IPS-18a (cell line): Measurements from ENCODE around the gene SNAPC4.

Experiments
- H3K27ac ChIP-seq: one replicate; pipeline ENCODE4 v1.5.1; 2013; ENCODE audit warnings: low read length
- H3K27me3 ChIP-seq: one replicate; pipeline ENCODE4 v1.6.1; 2013; ENCODE audit warnings: mild to moderate bottlenecking, low read length; ENCODE audit not compliant: control insufficient read depth, insufficient read depth
- H3K36me3 ChIP-seq: one replicate; pipeline ENCODE4 v1.6.1; 2013; ENCODE audit warnings: low read depth, low read length; ENCODE audit not compliant: control insufficient read depth
- H3K4me1 ChIP-seq: one replicate; pipeline ENCODE4 v1.6.1; 2013; ENCODE audit warnings: low read depth, low read length; ENCODE audit not compliant: control insufficient read depth
- H3K4me3 ChIP-seq: one replicate; pipeline ENCODE4 v1.5.1; 2013; ENCODE audit warnings: low read length
- H3K9ac ChIP-seq: one replicate; pipeline ENCODE4 v1.6.1; 2013; ENCODE audit warnings: mild to moderate bottlenecking, low read length, moderate library complexity
- H3K9me3 ChIP-seq: one replicate; pipeline ENCODE4 v1.6.1; 2013; ENCODE audit warnings: low read depth, low read length; ENCODE audit not compliant: control insufficient read depth

SNAPC4 gene

GRCh38 chr9:136439481-136440408, 39.8 kb upstream of the SNAPC4 start, which contains the start of gene INPP5E:
TSS of gene INPP5E (minus strand) at chr9:136439845. CDS start at chr9:136439419, 426 bp downstream.
- Histone ChIP-seq H3K9ac (peak within 1 kb of the TSS; percentile 67), H3K27ac (no peak within 1 kb of the TSS), H3K4me1 (no peaks in the 10 kb centered on the region), H3K27me3 (peaks cover 3% of the 10 kb centered on the region), H3K4me3 (peak within 1 kb of the TSS; percentile 78), H3K36me3 (peaks cover 38% of the 10 kb centered on the region), H3K9me3 (no peaks in the 10 kb centered on the region)

GRCh38 chr9:136438548-136439480, 38.8 kb upstream of the SNAPC4 start:
- H3K4me3 ChIP-seq = peak overlapping the region; percentile 78
- H3K9me3 ChIP-seq = no peaks in the 10 kb centered on the region
- peak overlapping the region; percentile 67 for H3K9ac ChIP-seq
- H3K27ac ChIP-seq = no peak overlapping the region
- H3K27me3 ChIP-seq = peaks cover 3% of the 10 kb centered on the region
- H3K4me1 ChIP-seq = no peaks in the 10 kb centered on the region
- peaks cover 29% of the 10 kb centered on the region for H3K36me3 ChIP-seq

GRCh38 chr9:136437839-136438547, 38.0 kb upstream of the SNAPC4 start:
- peaks cover 23% of the 10 kb centered on the region for H3K36me3 ChIP-seq
- no peaks in the 10 kb centered on the region for H3K9me3 ChIP-seq
- H3K9ac ChIP-seq = peak overlapping the region; percentile 67
- no peak overlapping the region for H3K27ac ChIP-seq
- peak overlapping the region; percentile 78 for H3K4me3 ChIP-seq
- H3K4me1 ChIP-seq = no peaks in the 10 kb centered on the region
- H3K27me3 ChIP-seq = peaks cover 3% of the 10 kb centered on the region

GRCh38 chr9:136437430-136437829, 37.5 kb upstream of the SNAPC4 start:
- no peak overlapping the region for H3K4me3 ChIP-seq
- H3K9ac ChIP-seq = no peak overlapping the region
- no peaks in the 10 kb centered on the region for H3K9me3 ChIP-seq
- no peaks in the 10 kb centered on the region for H3K4me1 ChIP-seq
- H3K36me3 ChIP-seq = peaks cover 17% of the 10 kb centered on the region
- H3K27me3 ChIP-seq = peaks cover 3% of the 10 kb centered on the region
- no peak overlapping the region for H3K27ac ChIP-seq

GRCh38 chr9:136436055-136436634, 36.2 kb upstream of the SNAPC4 start:
- Histone ChIP-seq H3K4me3 (no peak overlapping the region), H3K9ac (no peak overlapping the region), H3K27me3 (peaks cover 3% of the 10 kb centered on the region), H3K4me1 (no peaks in the 10 kb centered on the region), H3K27ac (no peak overlapping the region), H3K36me3 (peaks cover 5% of the 10 kb centered on the region), H3K9me3 (no peaks in the 10 kb centered on the region)

GRCh38 chr9:136434580-136435169, 34.7 kb upstream of the SNAPC4 start:
- Histone ChIP-seq H3K9ac (no peak overlapping the region), H3K27ac (no peak overlapping the region), H3K4me1 (no peaks in the 10 kb centered on the region), H3K27me3 (peaks cover 3% of the 10 kb centered on the region), H3K9me3 (no peaks in the 10 kb centered on the region), H3K4me3 (no peak overlapping the region), H3K36me3 (no peaks in the 10 kb centered on the region)

GRCh38 chr9:136433849-136434579, 34.0 kb upstream of the SNAPC4 start:
- Histone ChIP-seq H3K27me3 (peaks cover 3% of the 10 kb centered on the region), H3K9me3 (no peaks in the 10 kb centered on the region), H3K27ac (no peak overlapping the region), H3K36me3 (peaks cover 4% of the 10 kb centered on the region), H3K4me3 (no peak overlapping the region), H3K4me1 (no peaks in the 10 kb centered on the region), H3K9ac (no peak overlapping the region)

- Histone ChIP-seq H3K9ac (no peak overlapping the region), H3K4me3 (no peak overlapping the region), H3K9me3 (no peaks in the 10 kb centered on the region), H3K27ac (no peak overlapping the region), H3K4me1 (no peaks in the 10 kb centered on the region), H3K27me3 (no peaks in the 10 kb centered on the region), H3K36me3 (peaks cover 8% of the 10 kb centered on the region)
Measured at GRCh38 chr9:136433043-136433715, 33.2 kb upstream of the SNAPC4 start.

GRCh38 chr9:136432591-136432990, 32.6 kb upstream of the SNAPC4 start:
- no peaks in the 10 kb centered on the region for H3K9me3 ChIP-seq
- H3K4me1 ChIP-seq = no peaks in the 10 kb centered on the region
- no peak overlapping the region for H3K27ac ChIP-seq
- H3K4me3 ChIP-seq = no peak overlapping the region
- no peaks in the 10 kb centered on the region for H3K27me3 ChIP-seq
- peaks cover 8% of the 10 kb centered on the region for H3K36me3 ChIP-seq
- H3K9ac ChIP-seq = no peak overlapping the region
